ENCODE results near the gene SLC39A11.
"Not testable (repeated sequence)": the region's sequence is repeated elsewhere in the genome, so short reads cannot be mapped to it uniquely, and the experiment has no call there.

Gene SLC39A11

GRCh38 chr17:73092523-73093135, at the start of gene SLC39A11:
TSS of gene SLC39A11 (minus strand) at chr17:73092688. CDS start at chr17:73088764, 3,924 bp downstream.
- peak; percentile 95 for DNase-seq

DNA sequence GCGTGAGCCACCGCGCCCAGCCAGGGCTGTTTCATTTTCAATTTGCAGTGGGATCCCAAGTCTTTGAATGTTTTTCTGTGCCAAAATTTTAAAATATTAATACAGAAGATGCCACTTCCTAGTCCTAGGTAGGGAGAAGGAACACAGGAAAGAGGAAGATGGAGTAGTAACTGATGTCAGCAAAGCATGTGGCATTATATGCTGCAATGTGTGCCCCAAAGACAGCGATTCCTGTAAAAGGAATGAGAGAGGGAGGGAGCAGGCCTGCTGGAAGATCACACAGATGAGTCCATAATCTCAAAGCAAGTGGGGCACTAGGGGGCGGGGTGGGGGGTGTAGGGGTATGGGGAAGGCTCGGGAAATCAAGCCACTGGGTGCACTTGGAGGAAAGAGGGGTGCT, 48.9 kb upstream of the SLC39A11 start:
- DNase-seq: no peak

GRCh38 chr17:73140566-73140965, 48.1 kb upstream of the SLC39A11 start:
- no peak for DNase-seq

DNA sequence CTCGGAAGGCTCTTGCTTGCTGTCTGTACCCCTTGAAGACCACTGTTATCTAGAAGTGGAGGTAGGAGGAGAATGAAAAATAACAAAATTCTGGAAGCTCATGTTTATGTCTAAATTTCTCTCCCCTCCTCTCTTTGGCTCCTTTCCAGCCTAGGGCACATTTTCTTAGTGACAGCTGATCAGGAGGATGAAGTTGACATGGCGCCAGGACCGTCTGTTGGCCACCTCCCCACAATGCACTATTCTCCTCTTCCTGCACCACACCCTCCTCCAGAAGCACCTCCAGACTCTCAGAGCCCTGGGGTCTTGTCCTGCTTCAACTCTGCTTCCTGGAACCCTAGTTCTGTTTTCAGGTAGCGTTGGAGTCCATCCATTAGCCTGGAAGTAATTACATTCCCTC, 46.8 kb upstream of the SLC39A11 start:
- DNase-seq: no peak

DNA sequence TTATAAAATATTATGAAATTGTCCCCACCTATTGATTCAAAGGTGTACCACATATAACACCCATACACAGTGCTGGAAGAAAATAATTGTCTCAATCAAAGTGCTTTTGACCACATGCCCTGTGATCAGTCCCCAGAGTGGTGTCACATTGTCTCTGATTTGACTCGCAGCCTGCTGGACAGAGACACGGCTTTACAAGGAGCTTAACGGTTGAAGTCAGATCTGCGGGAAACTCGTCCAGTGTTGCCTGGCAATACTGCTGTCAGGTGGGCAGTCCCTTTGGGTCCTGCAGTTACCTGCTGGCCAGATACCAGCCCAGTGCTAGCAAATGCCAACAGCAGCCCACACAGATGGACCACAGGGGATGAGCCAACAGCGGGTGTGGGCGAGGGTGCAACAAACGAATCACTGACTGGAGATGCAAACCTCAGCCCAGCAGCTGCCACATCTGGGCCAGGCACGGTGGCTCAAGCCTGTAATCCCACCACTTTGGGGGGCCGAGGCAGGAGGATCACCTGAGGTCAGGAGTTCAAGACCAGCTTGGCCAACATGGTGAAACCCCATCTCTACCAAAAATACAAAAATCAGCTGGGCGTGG, 46.2 kb upstream of the SLC39A11 start:
- peak; percentile 15 for DNase-seq

GRCh38 chr17:73137376-73137775, 44.9 kb upstream of the SLC39A11 start:
- no peak for DNase-seq

GRCh38 chr17:73135766-73136165, 43.3 kb upstream of the SLC39A11 start:
- DNase-seq: no peak

GRCh38 chr17:73133911-73134649, 41.6 kb upstream of the SLC39A11 start:
- DNase-seq: no peak

GRCh38 chr17:73132085-73132492, 39.6 kb upstream of the SLC39A11 start:
- no peak for DNase-seq

GRCh38 chr17:73131439-73131838, 39.0 kb upstream of the SLC39A11 start:
- DNase-seq: not testable (repeated sequence)

DNA sequence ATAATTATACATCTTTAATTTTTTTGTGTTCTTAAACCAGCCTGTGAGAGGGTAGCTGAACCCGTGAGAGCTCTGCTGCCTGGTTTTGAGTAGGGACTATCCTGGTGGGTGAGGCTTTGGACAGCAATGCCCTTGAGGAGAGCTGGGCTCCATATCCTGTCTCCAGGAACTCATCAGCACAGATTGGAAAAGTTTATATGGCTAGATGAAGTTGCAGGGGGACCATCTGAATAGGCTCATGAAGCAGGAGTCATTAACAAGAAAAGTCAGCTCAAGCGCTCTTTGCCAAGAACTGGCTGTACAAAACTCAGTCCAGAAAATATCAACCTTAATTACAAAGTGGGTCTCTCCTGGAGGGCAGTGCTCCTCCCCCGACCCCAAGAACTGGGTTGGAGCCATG, 38.5 kb upstream of the SLC39A11 start:
- DNase-seq: no peak

- DNase-seq: no peak
Observed at GRCh38 chr17:73128496-73128895, 36.0 kb upstream of the SLC39A11 start.

GRCh38 chr17:73126716-73127473, 34.4 kb upstream of the SLC39A11 start:
- DNase-seq: no peak

DNA sequence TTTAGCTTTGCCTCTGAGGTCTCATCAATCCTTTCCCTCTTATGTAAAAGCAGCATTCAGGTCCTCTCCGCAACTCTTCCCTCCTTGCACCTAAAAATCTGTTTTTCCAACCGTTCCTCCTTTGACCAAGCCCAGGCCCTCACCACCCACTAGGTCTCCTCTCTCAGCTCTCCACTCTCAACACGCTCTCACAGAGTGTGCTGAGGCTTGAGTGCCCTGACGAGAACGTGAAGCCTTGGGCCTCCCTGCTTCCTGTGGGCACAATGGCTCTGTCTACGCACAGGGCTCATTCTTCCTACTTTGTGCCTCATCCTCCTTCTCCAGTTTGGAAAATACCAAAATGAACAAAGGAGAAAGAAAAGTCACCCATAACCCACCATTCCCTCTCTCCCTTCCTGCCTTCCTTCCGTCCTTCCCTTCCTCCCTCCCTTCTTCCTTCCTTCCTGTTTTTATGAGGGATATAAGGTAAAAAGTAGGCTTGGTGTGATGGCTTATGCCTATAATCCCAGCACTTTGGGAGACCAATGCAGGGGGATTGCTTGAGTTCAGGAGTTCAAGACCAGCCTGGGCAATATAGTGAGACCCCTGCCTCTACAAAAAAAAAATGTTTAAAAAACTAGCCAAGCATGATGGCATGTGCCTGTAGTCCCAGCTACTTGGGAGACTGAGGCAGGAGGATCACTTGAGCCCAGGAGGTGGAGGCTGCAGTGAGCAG, 31.3 kb upstream of the SLC39A11 start:
- no peak for DNase-seq

DNA sequence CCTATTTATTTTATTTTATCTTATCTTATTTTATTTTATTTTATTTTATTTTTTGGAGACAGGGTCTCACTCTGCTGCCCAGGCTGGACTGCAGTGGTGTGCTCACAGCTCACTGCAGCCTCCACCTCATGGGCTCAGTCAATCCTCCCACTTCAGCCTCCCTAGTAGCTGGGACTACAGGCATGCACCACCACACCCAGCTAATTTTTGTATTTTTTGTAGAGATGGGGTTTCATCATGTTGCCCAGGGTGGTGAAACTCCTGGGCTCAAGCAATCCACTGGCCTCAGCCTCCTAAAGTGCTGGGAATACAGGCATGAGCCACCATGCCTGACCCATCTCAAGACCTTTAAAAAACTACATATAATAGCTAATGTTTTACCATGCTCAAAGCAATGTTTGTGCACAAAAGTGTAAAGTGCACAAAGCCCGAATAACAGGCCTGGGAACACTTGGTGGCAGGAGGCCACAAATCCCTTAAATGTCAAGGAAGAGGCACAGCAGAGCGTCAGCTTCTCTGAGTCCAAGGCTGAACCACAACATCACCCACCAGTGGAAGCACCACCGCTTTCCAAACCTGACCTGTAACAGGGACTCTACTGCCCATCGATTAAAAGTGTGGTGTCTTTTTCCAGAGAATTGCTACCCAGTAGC, 30.6 kb upstream of the SLC39A11 start:
- DNase-seq: no peak

DNA sequence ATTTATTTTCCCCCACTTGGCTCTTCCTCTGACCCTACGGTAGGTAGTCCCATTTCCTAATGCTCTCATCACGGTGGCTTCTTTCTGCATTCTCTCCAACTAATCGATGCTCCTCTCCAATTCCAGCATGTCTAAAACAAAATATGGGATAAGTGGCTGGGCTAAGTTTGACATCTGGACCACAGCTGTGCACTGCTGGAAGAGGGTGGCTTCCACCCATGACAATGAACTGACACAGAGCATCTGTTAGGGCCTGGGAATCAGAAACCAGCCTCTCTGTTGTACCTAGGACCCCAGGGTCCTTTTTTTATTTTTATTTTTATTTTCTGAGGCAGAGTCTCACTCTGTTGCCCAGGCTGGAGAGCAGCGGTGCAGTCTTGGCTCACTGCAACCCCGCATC, 29.0 kb upstream of the SLC39A11 start:
- DNase-seq: no peak

- DNase-seq: no peak
Observed at GRCh38 chr17:73119631-73120030, 27.1 kb upstream of the SLC39A11 start.

DNA sequence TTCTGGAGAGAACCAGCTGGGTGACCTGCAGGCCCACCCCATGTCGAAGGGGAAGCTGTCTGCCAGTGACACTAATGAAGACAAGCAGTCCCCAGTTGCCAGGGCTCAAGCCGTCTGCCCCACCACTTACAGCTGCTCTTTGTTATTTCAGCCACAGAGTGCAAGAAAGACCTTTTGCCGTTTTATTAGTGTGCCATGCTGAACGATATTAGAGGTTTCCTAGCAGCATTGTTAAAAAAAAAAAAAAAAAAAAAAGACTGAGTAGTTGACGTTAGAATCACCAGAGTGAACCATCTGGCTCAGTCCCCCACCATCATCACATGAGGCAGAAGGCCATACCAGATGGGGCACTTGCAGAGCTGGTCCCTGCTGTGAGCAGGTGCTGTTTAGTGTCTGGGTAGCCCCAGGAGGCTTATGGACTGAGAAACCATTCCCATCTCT, 26.5 kb upstream of the SLC39A11 start:
- DNase-seq: no peak

DNA sequence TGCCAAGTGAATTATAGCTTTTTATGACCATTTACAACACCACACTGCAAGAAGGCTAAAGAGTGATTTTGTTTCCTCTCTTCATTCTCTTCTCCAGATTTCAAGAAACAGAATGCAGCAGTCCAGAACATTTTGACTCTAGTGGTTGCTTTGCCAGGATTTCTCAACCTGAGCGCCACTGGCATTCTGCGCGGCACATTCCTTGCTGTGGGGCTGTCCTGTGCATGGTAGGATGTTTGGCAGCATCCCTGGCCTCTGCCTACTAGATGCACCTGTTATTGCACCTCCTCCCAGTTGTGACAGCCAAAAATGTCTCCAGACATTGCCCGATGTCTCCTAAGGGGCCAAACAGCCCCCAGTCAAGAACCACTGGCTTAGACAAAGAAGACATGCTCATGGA, 25.7 kb upstream of the SLC39A11 start:
- no peak for DNase-seq

- no peak for DNase-seq
Observed at GRCh38 chr17:73112246-73112645, 19.8 kb upstream of the SLC39A11 start.

GRCh38 chr17:73111386-73111785, 18.9 kb upstream of the SLC39A11 start:
- DNase-seq: no peak

GRCh38 chr17:73107191-73107590, 14.7 kb upstream of the SLC39A11 start:
- no peak for DNase-seq
